DOHH2 (cell line): Measurements from ENCODE around the gene ZBTB3.

Source experiments
- EZH2phosphoT487 ChIP-seq: fragments of 200-600 bp; sonication (generic); IDR thresholded peaks from 2 replicates; pipeline ENCODE4 v1.6.1; 2017; ENCODE audit warnings: borderline replicate concordance, mild to moderate bottlenecking, antibody characterized with exemption, low read length, moderate library complexity, mixed read lengths
- TF ChIP-seq, protein P1 (sequence below): fragments of 200-600 bp; sonication (generic); IDR thresholded peaks from one replicate; pipeline ENCODE4 v1.5.1; 2014; ENCODE audit warnings: antibody characterized with exemption, mild to moderate bottlenecking, low read depth, low read length; ENCODE audit not compliant: poor library complexity, severe bottlenecking

DNA sequence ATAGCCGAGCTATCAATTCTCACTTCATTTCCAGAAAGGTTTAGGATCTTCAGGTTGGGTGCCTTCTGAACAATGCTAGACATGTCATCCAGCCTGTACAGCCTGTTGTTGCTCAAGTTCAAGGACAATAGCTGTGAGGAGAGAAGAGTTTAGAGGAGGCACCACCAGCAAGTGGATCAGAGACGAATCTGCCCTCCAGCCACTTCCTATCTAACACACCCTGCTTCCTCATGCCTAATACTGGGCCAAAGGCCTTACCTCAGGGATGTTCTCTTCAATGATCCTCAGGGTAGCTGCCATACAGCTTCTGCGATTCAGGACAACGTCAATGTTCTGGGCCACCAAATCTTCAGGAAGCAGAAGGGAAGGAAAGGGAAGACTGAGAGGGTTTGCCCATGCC lies 47.1 kb upstream of the ZBTB3 start:
- TF ChIP-seq, protein P1, sequence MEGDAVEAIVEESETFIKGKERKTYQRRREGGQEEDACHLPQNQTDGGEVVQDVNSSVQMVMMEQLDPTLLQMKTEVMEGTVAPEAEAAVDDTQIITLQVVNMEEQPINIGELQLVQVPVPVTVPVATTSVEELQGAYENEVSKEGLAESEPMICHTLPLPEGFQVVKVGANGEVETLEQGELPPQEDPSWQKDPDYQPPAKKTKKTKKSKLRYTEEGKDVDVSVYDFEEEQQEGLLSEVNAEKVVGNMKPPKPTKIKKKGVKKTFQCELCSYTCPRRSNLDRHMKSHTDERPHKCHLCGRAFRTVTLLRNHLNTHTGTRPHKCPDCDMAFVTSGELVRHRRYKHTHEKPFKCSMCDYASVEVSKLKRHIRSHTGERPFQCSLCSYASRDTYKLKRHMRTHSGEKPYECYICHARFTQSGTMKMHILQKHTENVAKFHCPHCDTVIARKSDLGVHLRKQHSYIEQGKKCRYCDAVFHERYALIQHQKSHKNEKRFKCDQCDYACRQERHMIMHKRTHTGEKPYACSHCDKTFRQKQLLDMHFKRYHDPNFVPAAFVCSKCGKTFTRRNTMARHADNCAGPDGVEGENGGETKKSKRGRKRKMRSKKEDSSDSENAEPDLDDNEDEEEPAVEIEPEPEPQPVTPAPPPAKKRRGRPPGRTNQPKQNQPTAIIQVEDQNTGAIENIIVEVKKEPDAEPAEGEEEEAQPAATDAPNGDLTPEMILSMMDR = no peak
- TF ChIP-seq EZH2phosphoT487 = no peak
